Left ventricle myocardium superior (tissue), 1 donor: ENCODE data around the gene SPATA31D1. TPM values are rescaled to one million over a fixed set of nuclear protein-coding genes. Genes with fewer than 3 reads are reported as not detected.
"Not testable (repeated sequence)": the region's sequence is repeated elsewhere in the genome, so short reads cannot be mapped to it uniquely, and the experiment has no call there.

ENCODE experiments used
- ATAC-seq: fragments of 200-7000 bp; cut with Tn5 transposase; one replicate; pipeline ENCODE4 v1.9.1; 2020; ENCODE audit warnings: mild to moderate bottlenecking, moderate library complexity
- DNase-seq: peaks from one replicate; pipeline ENCODE4 v3.0.0-alpha.2; 2020
- intact Hi-C: fragments of 100-400 bp; cut with micrococcal nuclease; formaldehyde crosslinking; loops from one replicate; pipeline ENCODE4 v1.11.0; 2022
- long read RNA-seq: library from polyadenylated mRNA; unstranded; transcript quantifications from one replicate; pipeline ENCODE4 v2.0.0, GENCODE V29; 2021
- total RNA-seq: library from RNA; stranded (reverse); fragmentation: NEBNext Ultra II Directional; extraction: Animal tissue kit (Norgen Biotek cat#: 25700); gene quantifications from one replicate; pipeline ENCODE4 v1.2.1, GENCODE V29; 2021
- donor health status: DM: no; HTN: yes; CAD: no; lungs with severe emphysema.

SPATA31D1 gene
- total RNA-seq, result not detected
- long read RNA-seq, result 0 reads

GRCh38 chr9:81988472-81988871 is at the start of gene SPATA31D1:
Gene SPATA31D1 (plus strand): TSS chr9:81988772. CDS start chr9:81988819, 47 bp downstream.
- DNase-seq, ATAC-seq, intact Hi-C loops: not testable (repeated sequence)

- DNase-seq, ATAC-seq, intact Hi-C loops: not testable (repeated sequence)
These were observed 45.2 kb upstream of the SPATA31D1 start, which contains the start of gene SPATA31D3 for GRCh38 chr9:81943393-81943792. Gene SPATA31D3 (plus strand): TSS chr9:81943500. CDS start chr9:81943586, 86 bp downstream.

GRCh38 chr9:81948650-81949049 is 39.9 kb upstream of the SPATA31D1 start:
- DNase-seq, ATAC-seq, intact Hi-C loops: not testable (repeated sequence)

- DNase-seq, result no peak
- ATAC-seq, result no peak
These were observed 35.5 kb upstream of the SPATA31D1 start for GRCh38 chr9:81953096-81953495.

GRCh38 chr9:81955625-81956024 is 32.9 kb upstream of the SPATA31D1 start:
- intact Hi-C loops, result no loop called here
- no peak for ATAC-seq
- no peak for DNase-seq

More at GRCh38 chr9:81953096-81953495, 35.5 kb upstream of the SPATA31D1 start:
- intact Hi-C loops, result no loop called here

GRCh38 chr9:81964218-81965171 is 24.1 kb upstream of the SPATA31D1 start:
- intact Hi-C loops, result no loop called here
- ATAC-seq (no peak), DNase-seq (no peak)

GRCh38 chr9:81968026-81968425 is 20.5 kb upstream of the SPATA31D1 start:
- DNase-seq (no peak), ATAC-seq (no peak)
- intact Hi-C loops, result no loop called here

GRCh38 chr9:81969971-81970370 is 18.6 kb upstream of the SPATA31D1 start:
- ATAC-seq, result no peak
- intact Hi-C loops, result no loop called here
- DNase-seq, result no peak

- no peak for DNase-seq
- intact Hi-C loops, result no loop called here
- no peak for ATAC-seq
These were observed 16.8 kb upstream of the SPATA31D1 start for GRCh38 chr9:81971727-81972126.

- intact Hi-C loops, result no loop called here
- no peak for DNase-seq
- peak; percentile 49 for ATAC-seq
These were observed 13.8 kb upstream of the SPATA31D1 start for GRCh38 chr9:81974764-81975163.

GRCh38 chr9:81976351-81976750 is 12.2 kb upstream of the SPATA31D1 start:
- DNase-seq (no peak), ATAC-seq (no peak)
- intact Hi-C loops, result no loop called here

- ATAC-seq (no peak), DNase-seq (no peak)
- intact Hi-C loops, result no loop called here
These were observed 9.4 kb upstream of the SPATA31D1 start for GRCh38 chr9:81979196-81979595.

GRCh38 chr9:81980568-81980967 is 8.0 kb upstream of the SPATA31D1 start:
- no peak for ATAC-seq
- no peak for DNase-seq
- intact Hi-C loops, result no loop called here

GRCh38 chr9:81981883-81982282 is 6.7 kb upstream of the SPATA31D1 start:
- ATAC-seq (no peak), DNase-seq (no peak)
- intact Hi-C loops, result no loop called here

GRCh38 chr9:81984928-81985327 is 3.6 kb upstream of the SPATA31D1 start:
- intact Hi-C loops, result no loop called here
- DNase-seq (no peak), ATAC-seq (no peak)

- intact Hi-C loops, result no loop called here
- DNase-seq (no peak), ATAC-seq (no peak)
These were observed 2.5 kb upstream of the SPATA31D1 start for GRCh38 chr9:81986051-81986450.

GRCh38 chr9:81989700-81990099 is 1.1 kb downstream of the SPATA31D1 start:
- DNase-seq (no peak), ATAC-seq (no peak)
- intact Hi-C loops, result no loop called here

- no peak for DNase-seq
- ATAC-seq, result no peak
- intact Hi-C loops, result no loop called here
These were observed 5.1 kb downstream of the SPATA31D1 start for GRCh38 chr9:81993656-81994055.

- no peak for ATAC-seq
- DNase-seq, result no peak
- intact Hi-C loops, result no loop called here
These were observed 11.2 kb downstream of the SPATA31D1 start for GRCh38 chr9:81999806-82000205.

- intact Hi-C loops, result no loop called here
- ATAC-seq, result no peak
- no peak for DNase-seq
These were observed 22.1 kb downstream of the SPATA31D1 start for GRCh38 chr9:82010711-82011110.

- DNase-seq (no peak), ATAC-seq (no peak)
- intact Hi-C loops, result no loop called here
These were observed 22.6 kb downstream of the SPATA31D1 start for GRCh38 chr9:82011133-82011532.
